ENCODE measurements around the gene MBNL2. TPM values are rescaled to one million over a fixed set of nuclear protein-coding genes. Genes with fewer than 3 reads are reported as not detected.

The MBNL2 gene
- total and polyA plus RNA-seq, 2 of the 13 experiments (the other 11 are each of a cell fraction or from before 2014, with no cell fraction given): 30.8 to 59.0 TPM

DNA sequence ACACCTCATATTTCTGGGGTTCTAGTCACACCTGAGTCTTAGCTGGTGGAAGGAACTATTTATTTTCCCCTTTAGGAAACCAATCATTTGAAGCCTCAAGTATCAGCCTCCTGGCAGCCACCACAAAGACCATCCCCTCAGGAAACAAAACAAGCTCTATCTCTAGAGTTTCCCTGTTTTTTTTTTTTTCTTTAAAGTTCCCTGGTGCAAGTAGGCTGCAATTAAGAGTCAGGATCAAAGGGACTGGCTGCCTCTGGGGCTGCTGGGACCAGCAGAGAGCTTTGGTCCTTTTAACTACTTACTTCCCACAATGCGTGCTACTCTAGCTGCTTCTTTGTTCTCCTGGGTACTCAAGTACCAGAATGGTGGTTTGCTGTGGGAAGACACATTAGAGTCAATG lies 11.4 kb downstream of the MBNL2 start (continued):
- TF ChIP-seq, protein P1, sequence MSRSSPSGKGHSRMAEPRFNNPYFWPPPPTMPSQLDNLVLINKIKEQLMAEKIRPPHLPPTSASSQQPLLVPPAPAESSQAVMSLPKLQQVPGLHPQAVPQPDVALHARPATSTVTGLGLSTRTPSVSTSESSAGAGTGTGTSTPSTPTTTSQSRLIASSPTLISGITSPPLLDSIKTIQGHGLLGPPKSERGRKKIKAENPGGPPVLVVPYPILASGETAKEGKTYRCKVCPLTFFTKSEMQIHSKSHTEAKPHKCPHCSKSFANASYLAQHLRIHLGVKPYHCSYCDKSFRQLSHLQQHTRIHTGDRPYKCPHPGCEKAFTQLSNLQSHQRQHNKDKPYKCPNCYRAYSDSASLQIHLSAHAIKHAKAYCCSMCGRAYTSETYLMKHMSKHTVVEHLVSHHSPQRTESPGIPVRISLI (CRISPR knock-in tag; IDR thresholded peaks at IDR 0.05; ENCODE audit: borderline replicate concordance): peak; percentile 85
- TF ChIP-seq SMC3 (IDR thresholded peaks at IDR 0.05; ENCODE audit: low read length) (no peak), EP300 (IDR thresholded peaks at IDR 0.05; ENCODE audit: low read depth in 2 of 2, low read length in 2 of 2) (peak in 1 of 2 experiments; percentile 54; a peak in 1 of 4 replicates), EP300 (CRISPR knock-in tag; IDR thresholded peaks at IDR 0.05; ENCODE audit: borderline replicate concordance) (peak; percentile 8; the same call in 1 of the 2 replicates), NR2F6 (IDR thresholded peaks at IDR 0.05) (no peak), NR2F6 (CRISPR knock-in tag; IDR thresholded peaks at IDR 0.05) (0 out of 2 replicates have a peak, but pooled peaks have one; percentile 7), SATB2 (CRISPR knock-in tag; IDR thresholded peaks at IDR 0.05) (no peak), ZNF883 (CRISPR knock-in tag; IDR thresholded peaks at IDR 0.05; ENCODE audit: not compliant biosample characterization) (no peak), ISL2 (CRISPR knock-in tag; IDR thresholded peaks at IDR 0.05) (peak; percentile 65), TCF7 (IDR thresholded peaks at IDR 0.05; ENCODE audit: low read depth) (peak; percentile 78), ZNF207 (IDR thresholded peaks at IDR 0.05; ENCODE audit: borderline replicate concordance) (no peak), ZNF12 (CRISPR knock-in tag; IDR thresholded peaks at IDR 0.05) (peak; percentile 98)
- TF ChIP-seq, protein P2, sequence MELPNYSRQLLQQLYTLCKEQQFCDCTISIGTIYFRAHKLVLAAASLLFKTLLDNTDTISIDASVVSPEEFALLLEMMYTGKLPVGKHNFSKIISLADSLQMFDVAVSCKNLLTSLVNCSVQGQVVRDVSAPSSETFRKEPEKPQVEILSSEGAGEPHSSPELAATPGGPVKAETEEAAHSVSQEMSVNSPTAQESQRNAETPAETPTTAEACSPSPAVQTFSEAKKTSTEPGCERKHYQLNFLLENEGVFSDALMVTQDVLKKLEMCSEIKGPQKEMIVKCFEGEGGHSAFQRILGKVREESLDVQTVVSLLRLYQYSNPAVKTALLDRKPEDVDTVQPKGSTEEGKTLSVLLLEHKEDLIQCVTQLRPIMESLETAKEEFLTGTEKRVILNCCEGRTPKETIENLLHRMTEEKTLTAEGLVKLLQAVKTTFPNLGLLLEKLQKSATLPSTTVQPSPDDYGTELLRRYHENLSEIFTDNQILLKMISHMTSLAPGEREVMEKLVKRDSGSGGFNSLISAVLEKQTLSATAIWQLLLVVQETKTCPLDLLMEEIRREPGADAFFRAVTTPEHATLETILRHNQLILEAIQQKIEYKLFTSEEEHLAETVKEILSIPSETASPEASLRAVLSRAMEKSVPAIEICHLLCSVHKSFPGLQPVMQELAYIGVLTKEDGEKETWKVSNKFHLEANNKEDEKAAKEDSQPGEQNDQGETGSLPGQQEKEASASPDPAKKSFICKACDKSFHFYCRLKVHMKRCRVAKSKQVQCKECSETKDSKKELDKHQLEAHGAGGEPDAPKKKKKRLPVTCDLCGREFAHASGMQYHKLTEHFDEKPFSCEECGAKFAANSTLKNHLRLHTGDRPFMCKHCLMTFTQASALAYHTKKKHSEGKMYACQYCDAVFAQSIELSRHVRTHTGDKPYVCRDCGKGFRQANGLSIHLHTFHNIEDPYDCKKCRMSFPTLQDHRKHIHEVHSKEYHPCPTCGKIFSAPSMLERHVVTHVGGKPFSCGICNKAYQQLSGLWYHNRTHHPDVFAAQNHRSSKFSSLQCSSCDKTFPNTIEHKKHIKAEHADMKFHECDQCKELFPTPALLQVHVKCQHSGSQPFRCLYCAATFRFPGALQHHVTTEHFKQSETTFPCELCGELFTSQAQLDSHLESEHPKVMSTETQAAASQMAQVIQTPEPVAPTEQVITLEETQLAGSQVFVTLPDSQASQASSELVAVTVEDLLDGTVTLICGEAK (IDR thresholded peaks at IDR 0.05): no peak
- TF ChIP-seq, protein P2 (CRISPR knock-in tag; IDR thresholded peaks at IDR 0.05): no peak
